NK-92 (cell line): ENCODE measurements around the gene COG2.
A peak's percentile ranks its signal among the peaks of the same experiment; 100 is the strongest.
"Not testable (repeated sequence)": the region's sequence is repeated elsewhere in the genome, so short reads cannot be mapped to it uniquely, and the experiment has no call there.

ENCODE experiments used
- DNase-seq: peaks from one replicate; lab custom pipeline; 2025; ENCODE audit not compliant: unreplicated experiment; lab: John Stamatoyannopoulos, UW

COG2 gene

GRCh38 chr1:230642263-230642959 is at the start of gene COG2:
COG2 (plus strand) TSS chr1:230642481; CDS start chr1:230642607, 126 bp downstream.
- peak; percentile 59 for DNase-seq

- DNase-seq = no peak
Observed at GRCh38 chr1:230592848-230593414, 49.4 kb upstream of the COG2 start.

GRCh38 chr1:230594214-230594773 is 48.0 kb upstream of the COG2 start:
- no peak for DNase-seq

GRCh38 chr1:230595181-230595580 is 47.1 kb upstream of the COG2 start:
- no peak for DNase-seq

- no peak for DNase-seq
Observed at GRCh38 chr1:230596306-230596705, 46.0 kb upstream of the COG2 start.

GRCh38 chr1:230598745-230599144 is 43.5 kb upstream of the COG2 start:
- DNase-seq = no peak

- no peak for DNase-seq
Observed at GRCh38 chr1:230599926-230600656, 42.2 kb upstream of the COG2 start.

- DNase-seq = not testable (repeated sequence)
Observed at GRCh38 chr1:230600657-230601400, 41.5 kb upstream of the COG2 start.

- DNase-seq = no peak
Observed at GRCh38 chr1:230609208-230609607, 33.1 kb upstream of the COG2 start.

- no peak for DNase-seq
Observed at GRCh38 chr1:230610589-230610988, 31.7 kb upstream of the COG2 start.

GRCh38 chr1:230611128-230611877 is 31.0 kb upstream of the COG2 start:
- DNase-seq = no peak

GRCh38 chr1:230611878-230612235 is 30.4 kb upstream of the COG2 start:
- DNase-seq = no peak

- no peak for DNase-seq
Observed at GRCh38 chr1:230612651-230613050, 29.6 kb upstream of the COG2 start.

GRCh38 chr1:230614121-230614520 is 28.2 kb upstream of the COG2 start:
- DNase-seq = no peak

- no peak for DNase-seq
Observed at GRCh38 chr1:230618537-230618936, 23.7 kb upstream of the COG2 start.

- no peak for DNase-seq
Observed at GRCh38 chr1:230620649-230621323, 21.5 kb upstream of the COG2 start.

- DNase-seq = no peak
Observed at GRCh38 chr1:230621324-230622030, 20.8 kb upstream of the COG2 start.

GRCh38 chr1:230622151-230622550 is 20.1 kb upstream of the COG2 start:
- no peak for DNase-seq

- no peak for DNase-seq
Observed at GRCh38 chr1:230624097-230624713, 18.1 kb upstream of the COG2 start.
